ENCODE data around the gene CBL. TPM values are rescaled to one million over a fixed set of nuclear protein-coding genes. Genes with fewer than 3 reads are reported as not detected.

CBL gene
- total and polyA plus RNA-seq, 2 donors from 2014 or later: 2.0 to 20.6 TPM

- Histone ChIP-seq H3K27ac (ENCODE audit: low read depth in 2 of 2, low read length in 2 of 2) (peak overlapping the region; percentile 84 to 86), H3K27me3 (ENCODE audit: control insufficient read depth, insufficient read depth, low read length) (no peaks in the 10 kb centered on the region), H3K36me3 (ENCODE audit: control insufficient read depth in 2 of 3, insufficient read depth in 3 of 3, low read length in 3 of 3) (peaks cover 0 to 2% (median 0%) of the 10 kb centered on the region in 3 donors), H3K4me3 (ENCODE audit: low read length in 3 of 3) (peak overlapping the region; percentile 51 to 81 (median 76)), H3K9ac (ENCODE audit: low read length in 3 of 3) (peak overlapping the region; percentile 29 to 96 (median 89)), H3K4me1 (ENCODE audit: control insufficient read depth in 2 of 3, insufficient read depth in 2 of 3, low read depth in 1 of 3, low read length in 3 of 3) (peaks cover 0 to 5% (median 2%) of the 10 kb centered on the region in 3 donors), H3K9me3 (ENCODE audit: control insufficient read depth in 2 of 3, insufficient read depth in 1 of 3, low read length in 3 of 3) (no peaks in the 10 kb centered on the region)
- no peak for FAIRE-seq
- intact Hi-C loops (cut with DNase I): no loop called here
- no peak for TF ChIP-seq CTCF (IDR thresholded peaks at IDR 0.05; ENCODE audit: borderline replicate concordance, extremely low read depth, insufficient read depth)
- peak in 3 of 5 donors; percentile 33 to 73 (median 58) for DNase-seq
Measured at GRCh38 chr11:119169282-119169719, 36.8 kb upstream of the CBL start.

GRCh38 chr11:119172513-119172912, 33.6 kb upstream of the CBL start:
- DNase-seq: no peak
- Histone ChIP-seq H3K4me3 (ENCODE audit: low read length in 3 of 3) (no peak overlapping the region), H3K9me3 (ENCODE audit: control insufficient read depth in 2 of 3, insufficient read depth in 1 of 3, low read length in 3 of 3) (no peaks in the 10 kb centered on the region), H3K9ac (ENCODE audit: low read length in 3 of 3) (no peak overlapping the region), H3K27me3 (ENCODE audit: control insufficient read depth, insufficient read depth, low read length) (no peaks in the 10 kb centered on the region), H3K4me1 (ENCODE audit: control insufficient read depth in 2 of 3, insufficient read depth in 2 of 3, low read depth in 1 of 3, low read length in 3 of 3) (peaks cover 0 to 5% (median 2%) of the 10 kb centered on the region in 3 donors), H3K27ac (ENCODE audit: low read depth in 2 of 2, low read length in 2 of 2) (no peak overlapping the region), H3K36me3 (ENCODE audit: control insufficient read depth in 2 of 3, insufficient read depth in 3 of 3, low read length in 3 of 3) (peaks cover 0 to 2% (median 0%) of the 10 kb centered on the region in 3 donors)
- FAIRE-seq: no peak
- TF ChIP-seq CTCF (IDR thresholded peaks at IDR 0.05; ENCODE audit: borderline replicate concordance, extremely low read depth, insufficient read depth): no peak
- intact Hi-C loops (cut with DNase I): no loop called here

DNA sequence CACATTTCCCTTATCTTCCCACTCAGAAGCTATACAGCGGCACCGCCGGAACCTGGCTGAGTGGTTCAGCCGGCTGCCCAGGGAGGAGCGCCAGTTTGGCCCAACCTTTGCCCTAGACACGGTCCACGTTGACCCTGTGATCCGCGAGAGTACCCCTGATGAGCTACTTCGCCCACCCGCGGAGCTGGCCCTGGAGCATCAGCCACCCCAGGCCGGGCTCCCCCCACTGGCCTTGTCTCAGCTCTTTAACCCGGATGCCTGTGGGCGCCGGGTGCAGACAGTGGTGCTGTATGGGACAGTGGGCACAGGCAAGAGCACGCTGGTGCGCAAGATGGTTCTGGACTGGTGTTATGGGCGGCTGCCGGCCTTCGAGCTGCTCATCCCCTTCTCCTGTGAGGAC, 32.7 kb upstream of the CBL start:
- Histone ChIP-seq H3K36me3 (ENCODE audit: control insufficient read depth in 2 of 3, insufficient read depth in 3 of 3, low read length in 3 of 3) (peaks cover 0 to 2% (median 0%) of the 10 kb centered on the region in 3 donors), H3K9me3 (ENCODE audit: control insufficient read depth in 2 of 3, insufficient read depth in 1 of 3, low read length in 3 of 3) (no peaks in the 10 kb centered on the region), H3K27me3 (ENCODE audit: control insufficient read depth, insufficient read depth, low read length) (no peaks in the 10 kb centered on the region), H3K27ac (ENCODE audit: low read depth in 2 of 2, low read length in 2 of 2) (no peak overlapping the region), H3K4me3 (ENCODE audit: low read length in 3 of 3) (no peak overlapping the region), H3K4me1 (ENCODE audit: control insufficient read depth in 2 of 3, insufficient read depth in 2 of 3, low read depth in 1 of 3, low read length in 3 of 3) (peaks cover 0 to 2% (median 0%) of the 10 kb centered on the region in 3 donors), H3K9ac (ENCODE audit: low read length in 3 of 3) (no peak overlapping the region)
- DNase-seq (no peak), FAIRE-seq (no peak)
- TF ChIP-seq CTCF (IDR thresholded peaks at IDR 0.05; ENCODE audit: borderline replicate concordance, extremely low read depth, insufficient read depth): no peak
- intact Hi-C loops (cut with DNase I): no loop called here

All from kidney (tissue), 14 donors.